Caco-2 (cell line): Measurements from ENCODE around the gene IL22. TPM values are rescaled to one million over a fixed set of nuclear protein-coding genes. Genes with fewer than 3 reads are reported as not detected.

ENCODE experiments used
- BruUV-seq: library from RNA; stranded (reverse); fragments of 400-500 nt; replicated peaks from 2 replicates; lab custom pipeline; 2021; lab: Mats Ljungman, UMichigan
- CTCF ChIA-PET: fragments of 300-600 bp; sonication (Branson Sonifier 250); formaldehyde crosslinking; loops from one replicate; lab custom pipeline; 2022; ENCODE audit warnings: antibody characterized with exemption; lab: Charles Lee
- POLR2A ChIA-PET: fragments of 300-600 bp; sonication (Branson Sonifier 250); formaldehyde crosslinking; loops from one replicate; lab custom pipeline; 2022; ENCODE audit warnings: antibody characterized with exemption; lab: Charles Lee
- DNase-seq, 2 experiments: peaks; one replicate each; pipeline versions ENCODE4 v3.0.0 to v3.0.0-alpha.2; 2020 to 2022
- H3K27me3 ChIP-seq: replicated peaks from 2 replicates; pipeline ENCODE4 v1.6.0; 2011; ENCODE audit warnings: low read length; ENCODE audit not compliant: control insufficient read depth, insufficient read depth
- H3K36me3 ChIP-seq: 2 replicates; pipeline ENCODE4 v1.5.1; 2011; ENCODE audit warnings: low read length; ENCODE audit not compliant: control insufficient read depth, insufficient read depth
- H3K4me1 ChIP-seq: fragments of 250-450 bp; sonication (Bioruptor Pico); 2 replicates; pipeline ENCODE4 v1.5.1; 2020; ENCODE audit warnings: mild to moderate bottlenecking
- H3K4me3 ChIP-seq: 2 replicates; pipeline ENCODE4 v1.5.1; 2011; ENCODE audit warnings: low read depth, mild to moderate bottlenecking, control low read depth, low read length
- H3K9me3 ChIP-seq: fragments of 250-450 bp; sonication (Bioruptor Pico); 2 replicates; pipeline ENCODE4 v1.5.1; 2020; ENCODE audit warnings: mild to moderate bottlenecking, moderate library complexity
- H3K27ac Mint-ChIP-seq: one replicate; pipeline ENCODE4 v1.8.0; 2022; ENCODE audit warnings: mixed read lengths; ENCODE audit not compliant: unreplicated experiment
- H3K27me3 Mint-ChIP-seq: one replicate; pipeline ENCODE4 v1.8.0; 2022; ENCODE audit warnings: mixed read lengths; ENCODE audit not compliant: insufficient read depth, unreplicated experiment
- H3K36me3 Mint-ChIP-seq: one replicate; pipeline ENCODE4 v1.8.0; 2022; ENCODE audit warnings: mild to moderate bottlenecking, mixed read lengths; ENCODE audit not compliant: insufficient read depth, unreplicated experiment
- H3K4me1 Mint-ChIP-seq: one replicate; pipeline ENCODE4 v1.8.0; 2022; ENCODE audit warnings: low read depth, mixed read lengths; ENCODE audit not compliant: unreplicated experiment
- H3K4me3 Mint-ChIP-seq: one replicate; pipeline ENCODE4 v1.8.0; 2022; ENCODE audit warnings: mild to moderate bottlenecking, moderate library complexity, mixed read lengths; ENCODE audit not compliant: unreplicated experiment
- H3K9me3 Mint-ChIP-seq: one replicate; pipeline ENCODE4 v1.8.0; 2022; ENCODE audit warnings: mixed read lengths; ENCODE audit not compliant: unreplicated experiment
- intact Hi-C: fragments of 100-400 bp; cut with micrococcal nuclease; formaldehyde crosslinking; loops from one replicate; pipeline ENCODE4 v1.10.0; 2022; ENCODE audit not compliant: unreplicated experiment
- total RNA-seq: library from RNA; stranded (reverse); gene quantifications from 2 replicates; pipeline ENCODE4 v1.2.3, GENCODE V29; 2022
- TF ChIP-seq, protein P1 (sequence below), 2 experiments: fragments of 200-600 bp in 1 of 2; IDR thresholded peaks; 1 replicate in 1 of 2; 2 replicates in 1 of 2; pipeline versions ENCODE4 v1.5.1 to v1.8.0; 2011 to 2022; ENCODE audit warnings: antibody characterized with exemption in 1 of 2, control low read depth in 1 of 2, inconsistent platforms in 1 of 2, low read depth in 1 of 2, low read length in 1 of 2, mild to moderate bottlenecking in 1 of 2, moderate library complexity in 1 of 2; ENCODE audit not compliant: insufficient read depth in 1 of 2, severe bottlenecking in 1 of 2, unreplicated experiment in 1 of 2

Gene IL22
- total RNA-seq, 1 experiment from 2014 or later: not detected

DNA sequence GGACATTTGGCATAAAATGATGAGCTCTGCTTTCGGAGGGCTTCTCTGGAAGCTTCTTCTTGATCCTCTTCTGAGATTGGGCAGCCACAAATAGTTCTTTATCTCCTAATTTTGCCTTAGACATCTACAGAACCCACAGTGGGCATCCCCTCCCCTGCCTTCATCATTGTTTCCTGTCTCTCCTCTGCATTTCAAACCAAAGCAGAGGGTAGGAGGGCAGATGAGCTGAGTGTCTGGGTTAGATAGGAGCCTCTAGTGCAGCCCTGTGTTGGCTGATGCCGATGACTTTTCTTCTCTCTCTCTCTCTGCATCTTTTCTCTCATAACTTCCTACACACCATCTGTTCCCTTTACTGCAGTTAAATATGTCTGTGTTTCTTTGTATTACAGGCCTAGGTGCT lies 19.3 kb downstream of the IL22 start:
- TF ChIP-seq, protein P1, sequence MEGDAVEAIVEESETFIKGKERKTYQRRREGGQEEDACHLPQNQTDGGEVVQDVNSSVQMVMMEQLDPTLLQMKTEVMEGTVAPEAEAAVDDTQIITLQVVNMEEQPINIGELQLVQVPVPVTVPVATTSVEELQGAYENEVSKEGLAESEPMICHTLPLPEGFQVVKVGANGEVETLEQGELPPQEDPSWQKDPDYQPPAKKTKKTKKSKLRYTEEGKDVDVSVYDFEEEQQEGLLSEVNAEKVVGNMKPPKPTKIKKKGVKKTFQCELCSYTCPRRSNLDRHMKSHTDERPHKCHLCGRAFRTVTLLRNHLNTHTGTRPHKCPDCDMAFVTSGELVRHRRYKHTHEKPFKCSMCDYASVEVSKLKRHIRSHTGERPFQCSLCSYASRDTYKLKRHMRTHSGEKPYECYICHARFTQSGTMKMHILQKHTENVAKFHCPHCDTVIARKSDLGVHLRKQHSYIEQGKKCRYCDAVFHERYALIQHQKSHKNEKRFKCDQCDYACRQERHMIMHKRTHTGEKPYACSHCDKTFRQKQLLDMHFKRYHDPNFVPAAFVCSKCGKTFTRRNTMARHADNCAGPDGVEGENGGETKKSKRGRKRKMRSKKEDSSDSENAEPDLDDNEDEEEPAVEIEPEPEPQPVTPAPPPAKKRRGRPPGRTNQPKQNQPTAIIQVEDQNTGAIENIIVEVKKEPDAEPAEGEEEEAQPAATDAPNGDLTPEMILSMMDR (IDR thresholded peaks at IDR 0.05; ENCODE audit: insufficient read depth in 1 of 2, low read depth in 1 of 2, low read length in 1 of 2, severe bottlenecking in 1 of 2, unreplicated experiment in 1 of 2): no peak
- no peaks in the 10 kb centered on the region for H3K36me3 Mint-ChIP-seq
- no peak for DNase-seq
- BruUV-seq: no TSS peak
- H3K4me3 Mint-ChIP-seq: no peak overlapping the region
- ChIA-PET POLR2A (no interaction called here), CTCF (no interaction called here)
- no peak overlapping the region for H3K27ac Mint-ChIP-seq
- no peaks in the 10 kb centered on the region for H3K4me1 Mint-ChIP-seq
- Histone ChIP-seq H3K4me3 (no peak overlapping the region), H3K27me3 (no peaks in the 10 kb centered on the region), H3K36me3 (no peaks in the 10 kb centered on the region), H3K9me3 (no peaks in the 10 kb centered on the region), H3K4me1 (no peaks in the 10 kb centered on the region)
- no peaks in the 10 kb centered on the region for H3K9me3 Mint-ChIP-seq
- H3K27me3 Mint-ChIP-seq: peaks cover 27% of the 10 kb centered on the region
- intact Hi-C loops: no loop called here

DNA sequence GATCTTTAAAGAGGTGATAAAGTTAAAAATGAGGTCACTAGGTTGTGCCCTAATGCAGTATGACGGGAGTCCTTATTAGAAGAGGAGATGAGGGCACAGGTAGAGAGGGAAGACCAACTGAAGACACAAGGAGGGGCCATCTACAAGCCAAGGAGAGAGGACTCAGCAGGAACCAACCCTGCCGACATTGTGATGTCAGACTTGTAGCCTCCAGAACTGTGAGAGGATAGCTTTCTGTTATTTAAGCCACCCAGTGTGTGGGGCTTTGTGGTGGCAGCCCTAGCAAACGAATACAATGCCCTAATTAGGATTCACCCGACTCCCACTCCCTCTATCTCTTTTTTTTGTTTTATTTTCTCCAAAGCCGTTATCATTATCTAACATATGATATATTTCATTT lies 19.9 kb downstream of the IL22 start:
- Mint-ChIP-seq H3K9me3 (no peaks in the 10 kb centered on the region), H3K27me3 (peaks cover 27% of the 10 kb centered on the region), H3K36me3 (no peaks in the 10 kb centered on the region), H3K4me3 (no peak overlapping the region), H3K4me1 (no peaks in the 10 kb centered on the region), H3K27ac (no peak overlapping the region)
- TF ChIP-seq, protein P1 (IDR thresholded peaks at IDR 0.05; ENCODE audit: insufficient read depth in 1 of 2, low read depth in 1 of 2, low read length in 1 of 2, severe bottlenecking in 1 of 2, unreplicated experiment in 1 of 2): no peak
- no TSS peak for BruUV-seq
- Histone ChIP-seq H3K4me3 (no peak overlapping the region), H3K9me3 (no peaks in the 10 kb centered on the region), H3K27me3 (no peaks in the 10 kb centered on the region), H3K4me1 (no peaks in the 10 kb centered on the region), H3K36me3 (no peaks in the 10 kb centered on the region)
- POLR2A ChIA-PET: no interaction called here
- DNase-seq: no peak
- CTCF ChIA-PET: no interaction called here
- intact Hi-C loops: no loop called here

DNA sequence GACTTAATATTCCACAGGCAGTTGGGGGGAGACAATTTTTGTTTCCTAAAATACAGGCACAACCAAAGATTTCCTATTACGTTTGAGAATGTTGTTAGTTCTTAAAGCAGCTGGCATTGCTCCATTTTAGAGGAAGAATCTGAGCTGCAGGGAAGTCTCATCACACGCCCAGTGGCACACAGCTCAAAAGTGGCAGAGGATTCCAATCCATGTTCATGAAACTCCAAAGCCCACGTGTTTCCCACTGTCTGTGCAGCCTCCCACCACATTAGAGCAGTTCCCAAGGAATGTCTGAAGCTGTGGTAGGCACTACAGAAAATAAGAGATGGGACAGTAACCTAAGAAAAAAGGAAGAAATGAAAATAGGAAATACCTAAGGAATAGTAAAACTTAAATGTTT lies 21.7 kb downstream of the IL22 start:
- ChIA-PET CTCF (no interaction called here), POLR2A (no interaction called here)
- Histone ChIP-seq H3K27me3 (no peaks in the 10 kb centered on the region; the same call in 1 of the 2 replicates), H3K4me3 (no peak overlapping the region), H3K4me1 (no peaks in the 10 kb centered on the region), H3K9me3 (no peaks in the 10 kb centered on the region), H3K36me3 (no peaks in the 10 kb centered on the region)
- H3K27me3 Mint-ChIP-seq: peaks cover 24% of the 10 kb centered on the region
- TF ChIP-seq, protein P1 (IDR thresholded peaks at IDR 0.05; ENCODE audit: insufficient read depth in 1 of 2, low read depth in 1 of 2, low read length in 1 of 2, severe bottlenecking in 1 of 2, unreplicated experiment in 1 of 2): no peak
- no peaks in the 10 kb centered on the region for H3K9me3 Mint-ChIP-seq
- intact Hi-C loops: no loop called here
- no peak for DNase-seq
- no peak overlapping the region for H3K27ac Mint-ChIP-seq
- H3K36me3 Mint-ChIP-seq: no peaks in the 10 kb centered on the region
- H3K4me1 Mint-ChIP-seq: no peaks in the 10 kb centered on the region
- BruUV-seq: no TSS peak
- H3K4me3 Mint-ChIP-seq: no peak overlapping the region
